GM12873 (cell line): ENCODE data around the gene VAV2.

ENCODE experiments used
- TF ChIP-seq, protein P1 (sequence below): IDR thresholded peaks from 2 replicates; pipeline ENCODE4 v1.5.1; 2012; ENCODE audit warnings: low read depth, mild to moderate bottlenecking, moderate library complexity, low read length, control low read depth; ENCODE audit not compliant: insufficient read depth; ENCODE audit errors: missing control alignments

Gene VAV2

DNA sequence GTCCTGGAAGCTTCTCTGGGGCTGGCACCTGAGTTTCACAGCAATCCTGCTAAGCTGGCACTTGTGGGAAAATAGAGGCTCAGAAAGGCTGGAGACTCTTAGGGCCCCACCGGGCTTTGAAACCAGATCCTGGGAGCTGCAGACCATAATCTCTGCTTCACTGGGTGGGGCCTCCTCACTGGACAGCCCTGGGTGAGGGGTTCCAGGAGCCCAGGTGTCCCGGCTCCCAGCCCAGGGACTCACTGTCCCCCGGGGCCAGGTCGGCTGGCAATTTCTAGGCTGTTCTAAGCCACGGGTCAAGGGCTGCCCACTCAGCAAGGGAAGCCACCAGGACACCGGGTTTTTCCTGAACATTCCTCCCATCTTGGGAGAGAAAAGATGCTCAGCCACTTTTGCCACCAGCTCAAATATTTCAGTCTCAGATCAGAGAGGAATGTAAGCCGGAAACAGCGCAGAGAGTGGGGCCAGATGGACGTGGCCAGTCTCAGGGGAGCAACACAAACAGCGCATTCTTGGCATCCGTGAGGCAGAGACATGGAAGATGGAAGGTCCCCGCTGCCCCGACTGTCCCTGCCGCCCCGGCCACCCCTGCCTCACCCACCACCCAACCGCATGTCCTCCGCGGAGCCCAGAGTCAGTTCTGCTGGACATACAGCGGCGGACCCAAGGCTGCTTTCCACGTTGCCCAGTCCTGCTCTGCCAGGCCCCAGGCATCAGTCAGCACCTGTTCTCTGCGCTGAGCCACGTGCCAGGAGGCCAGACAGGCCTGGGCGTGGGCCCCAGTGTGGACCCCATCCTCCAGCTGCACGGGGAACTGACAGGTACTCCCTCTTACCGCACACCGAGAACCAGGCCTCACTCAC is 72.6 kb downstream of the VAV2 start:
- TF ChIP-seq, protein P1, sequence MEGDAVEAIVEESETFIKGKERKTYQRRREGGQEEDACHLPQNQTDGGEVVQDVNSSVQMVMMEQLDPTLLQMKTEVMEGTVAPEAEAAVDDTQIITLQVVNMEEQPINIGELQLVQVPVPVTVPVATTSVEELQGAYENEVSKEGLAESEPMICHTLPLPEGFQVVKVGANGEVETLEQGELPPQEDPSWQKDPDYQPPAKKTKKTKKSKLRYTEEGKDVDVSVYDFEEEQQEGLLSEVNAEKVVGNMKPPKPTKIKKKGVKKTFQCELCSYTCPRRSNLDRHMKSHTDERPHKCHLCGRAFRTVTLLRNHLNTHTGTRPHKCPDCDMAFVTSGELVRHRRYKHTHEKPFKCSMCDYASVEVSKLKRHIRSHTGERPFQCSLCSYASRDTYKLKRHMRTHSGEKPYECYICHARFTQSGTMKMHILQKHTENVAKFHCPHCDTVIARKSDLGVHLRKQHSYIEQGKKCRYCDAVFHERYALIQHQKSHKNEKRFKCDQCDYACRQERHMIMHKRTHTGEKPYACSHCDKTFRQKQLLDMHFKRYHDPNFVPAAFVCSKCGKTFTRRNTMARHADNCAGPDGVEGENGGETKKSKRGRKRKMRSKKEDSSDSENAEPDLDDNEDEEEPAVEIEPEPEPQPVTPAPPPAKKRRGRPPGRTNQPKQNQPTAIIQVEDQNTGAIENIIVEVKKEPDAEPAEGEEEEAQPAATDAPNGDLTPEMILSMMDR, result no peak

DNA sequence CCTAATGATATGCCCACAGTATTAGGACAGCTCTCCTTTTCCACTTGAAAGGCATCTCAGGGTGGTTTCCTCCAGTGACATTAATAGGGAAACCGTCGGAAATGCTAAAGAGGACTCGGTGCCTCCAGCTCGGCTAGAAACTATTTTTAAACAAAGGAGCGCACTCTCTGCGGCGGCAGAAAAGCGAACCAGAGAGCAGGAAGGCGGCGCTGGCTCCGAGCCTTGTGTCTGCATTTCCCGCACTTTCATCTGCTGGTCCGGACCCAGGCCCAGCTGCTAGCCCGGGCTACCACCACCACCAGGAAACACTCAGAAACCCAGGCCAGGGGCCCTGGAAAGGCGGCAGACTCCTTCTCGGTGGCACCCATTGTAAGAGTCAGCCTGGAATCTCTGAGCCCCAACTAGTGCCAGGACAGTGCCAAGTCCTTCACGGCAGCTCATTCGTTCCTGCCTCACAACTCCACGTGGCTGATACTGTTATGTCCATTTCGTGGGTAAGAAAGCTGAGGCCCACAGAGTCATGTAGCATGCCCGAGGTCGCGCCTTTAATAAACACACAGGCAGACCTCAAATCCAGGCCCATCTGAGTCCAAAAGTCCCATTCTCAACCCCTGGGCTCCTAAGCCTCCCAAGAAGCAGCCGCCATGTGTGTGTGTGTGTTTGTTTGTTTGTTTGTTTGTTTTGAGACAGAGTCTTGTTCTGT is 73.9 kb downstream of the VAV2 start:
- TF ChIP-seq, protein P1, result no peak

DNA sequence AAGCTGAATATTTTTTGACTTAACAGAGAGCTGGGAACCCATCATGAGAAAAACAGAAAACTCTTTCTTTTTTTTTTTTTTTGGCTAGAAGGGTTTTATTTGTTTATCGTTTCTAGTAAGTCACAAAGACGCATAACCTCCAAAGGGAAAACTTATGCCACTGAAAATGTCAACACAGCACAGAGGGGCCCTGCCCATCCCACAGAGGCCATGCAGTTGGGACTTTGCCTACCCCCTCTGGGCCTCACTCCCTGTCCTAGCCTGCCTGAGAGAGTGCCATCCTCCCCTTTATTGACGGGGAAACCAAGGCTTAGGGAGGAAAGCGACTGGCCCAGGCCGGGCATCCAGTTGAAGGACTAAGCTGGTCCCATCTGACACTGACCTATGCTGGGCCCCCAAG is 74.7 kb downstream of the VAV2 start:
- TF ChIP-seq, protein P1, result no peak

DNA sequence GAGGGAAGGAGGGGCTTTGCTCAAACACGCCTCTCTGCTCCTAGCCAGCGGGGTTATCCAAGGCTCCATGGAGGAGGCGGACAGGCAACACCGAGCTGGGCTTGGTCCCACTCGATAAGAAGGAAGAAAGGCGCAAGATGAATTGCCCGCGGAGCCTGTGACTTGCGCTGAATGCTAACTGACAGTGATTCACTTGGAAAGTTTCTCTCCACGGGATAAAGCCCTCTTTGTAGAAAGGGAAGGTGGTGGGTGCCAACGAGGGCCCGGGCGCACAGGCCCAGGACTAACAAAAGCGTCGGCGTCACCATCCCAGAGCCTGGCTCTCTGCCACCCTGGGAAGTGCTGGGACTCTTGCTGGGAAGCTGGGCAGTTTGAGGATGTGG is 76.0 kb downstream of the VAV2 start:
- TF ChIP-seq, protein P1, result no peak

DNA sequence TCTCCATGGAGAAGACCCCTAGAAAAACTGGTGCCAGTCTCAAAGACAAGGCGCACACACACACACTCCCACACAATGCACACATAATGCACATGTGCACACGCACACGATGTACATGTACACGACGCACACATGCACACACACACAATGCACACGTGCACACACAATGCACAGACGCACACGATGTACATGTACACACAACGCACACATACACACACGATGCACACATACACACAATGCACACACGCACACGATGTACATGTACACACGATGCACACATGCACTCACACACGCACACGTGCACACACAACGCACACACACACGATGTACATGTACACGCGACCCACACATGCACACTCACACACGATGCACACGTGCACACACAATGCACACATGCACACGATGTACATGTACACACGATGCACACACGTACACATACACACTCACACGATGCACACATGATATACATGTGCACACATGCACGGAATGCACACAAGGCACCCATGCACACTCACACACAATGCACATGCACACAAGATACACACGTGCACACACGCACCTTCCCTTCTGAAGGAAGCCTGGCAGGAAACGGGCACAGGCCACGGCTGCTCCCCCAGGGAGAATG is 76.5 kb downstream of the VAV2 start:
- TF ChIP-seq, protein P1, result no peak

DNA sequence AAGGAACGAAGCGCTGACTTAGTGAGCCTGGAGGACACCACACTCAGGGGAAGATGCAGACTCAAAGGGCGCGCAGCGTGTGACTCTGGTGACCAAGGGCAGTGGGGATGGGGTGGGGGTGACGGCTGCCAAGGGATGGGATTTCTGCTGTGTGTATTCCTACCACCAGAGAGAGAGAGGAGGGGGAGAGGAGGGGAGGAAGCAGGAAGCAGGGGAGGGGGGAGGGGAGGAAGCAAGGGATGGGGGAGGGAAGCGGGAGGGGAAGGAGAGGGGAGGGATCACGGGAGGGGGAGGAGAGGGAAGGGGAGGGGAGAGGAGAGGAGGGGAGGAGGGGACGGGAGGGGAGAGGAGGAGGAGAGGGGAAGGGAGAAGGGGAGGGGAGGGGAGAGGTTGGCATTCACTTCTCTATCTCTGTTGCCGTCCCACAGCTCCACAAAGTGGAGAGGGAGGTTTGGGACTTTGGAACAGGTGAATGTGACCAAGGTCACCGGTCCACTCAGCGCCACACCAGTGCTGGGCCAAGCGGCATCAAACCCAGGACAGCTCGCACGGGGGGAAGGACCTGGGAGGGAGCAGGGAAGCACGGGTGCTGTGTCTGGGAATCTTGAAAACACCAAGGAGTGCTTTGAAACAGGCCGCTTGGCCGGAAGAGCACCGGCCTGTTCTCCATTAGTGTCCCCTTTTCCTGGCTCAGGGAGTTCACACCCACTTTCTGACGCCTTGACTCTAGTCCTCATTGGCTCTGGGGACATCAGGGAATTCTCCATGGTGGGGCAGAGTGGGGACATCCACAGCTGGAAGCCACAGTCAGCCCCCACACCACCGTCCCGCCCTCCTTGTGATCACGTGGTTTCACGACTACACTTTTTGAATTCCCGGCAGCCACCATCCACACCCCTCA is 77.4 kb downstream of the VAV2 start:
- TF ChIP-seq, protein P1, result no peak
